Hepatocyte (in vitro differentiated cells): ENCODE measurements around the gene RAB28. TPM values are rescaled to one million over a fixed set of nuclear protein-coding genes. Genes with fewer than 3 reads are reported as not detected.

Source experiments
- DNase-seq: peaks from one replicate; pipeline ENCODE4 v3.0.0-alpha.2; 2016; ENCODE audit warnings: low spot score
- H2AFZ ChIP-seq: fragments of 200-600 bp; sonication (generic); 2 replicates; pipeline ENCODE4 v1.6.0; 2016; ENCODE audit warnings: antibody characterized with exemption, mild to moderate bottlenecking
- H3K27ac ChIP-seq: fragments of 200-600 bp; sonication (generic); 2 replicates; pipeline ENCODE4 v1.5.1; 2016; ENCODE audit warnings: mild to moderate bottlenecking
- H3K27me3 ChIP-seq: fragments of 200-600 bp; sonication (generic); 2 replicates; pipeline ENCODE4 v1.6.1; 2016
- H3K36me3 ChIP-seq: fragments of 200-600 bp; sonication (generic); replicated peaks from 2 replicates; pipeline ENCODE4 v1.5.1; 2016; ENCODE audit warnings: low read depth; ENCODE audit not compliant: insufficient read depth
- H3K4me1 ChIP-seq: fragments of 200-600 bp; sonication (generic); 2 replicates; pipeline ENCODE4 v1.5.1; 2016; ENCODE audit warnings: mild to moderate bottlenecking, moderate library complexity; ENCODE audit not compliant: insufficient read depth
- H3K4me2 ChIP-seq: fragments of 200-600 bp; sonication (generic); 2 replicates; pipeline ENCODE4 v1.6.0; 2016
- H3K4me3 ChIP-seq: fragments of 200-600 bp; sonication (generic); 2 replicates; pipeline ENCODE4 v1.5.1; 2016; ENCODE audit warnings: mild to moderate bottlenecking
- H3K79me2 ChIP-seq: fragments of 200-600 bp; sonication (generic); 2 replicates; pipeline ENCODE4 v1.6.0; 2017; ENCODE audit warnings: mild to moderate bottlenecking
- H3K9me2 ChIP-seq: fragments of 200-600 bp; sonication (generic); replicated peaks from 2 replicates; pipeline ENCODE4 v1.6.0; 2017; ENCODE audit warnings: mild to moderate bottlenecking; ENCODE audit not compliant: insufficient read depth
- H3K9me3 ChIP-seq: fragments of 200-600 bp; sonication (generic); 2 replicates; pipeline ENCODE4 v1.5.1; 2016; ENCODE audit warnings: low read depth, mild to moderate bottlenecking
- H4K20me1 ChIP-seq: fragments of 200-600 bp; sonication (generic); 2 replicates; pipeline ENCODE4 v1.6.0; 2016; ENCODE audit warnings: mild to moderate bottlenecking; ENCODE audit not compliant: insufficient read depth, poor library complexity, severe bottlenecking
- CTCF ChIP-seq: fragments of 200-600 bp; sonication (generic); IDR thresholded peaks from 2 replicates; pipeline ENCODE4 v1.5.1; 2016; ENCODE audit warnings: antibody characterized with exemption, mild to moderate bottlenecking; ENCODE audit not compliant: poor library complexity
- EZH2 ChIP-seq: fragments of 200-600 bp; sonication (generic); IDR thresholded peaks from 2 replicates; pipeline ENCODE4 v1.6.1; 2016; ENCODE audit warnings: antibody characterized with exemption, mild to moderate bottlenecking, borderline replicate concordance
- EZH2phosphoT487 ChIP-seq: fragments of 200-600 bp; sonication (generic); IDR thresholded peaks from one replicate; pipeline ENCODE4 v1.6.1; 2018; ENCODE audit warnings: antibody characterized with exemption, mild to moderate bottlenecking, low read depth, moderate library complexity; ENCODE audit not compliant: unreplicated experiment, severe bottlenecking
- WGBS: methylation state at CpG from one replicate; pipeline ENCODE4 v1.1.6; 2016; ENCODE audit warnings: low lambda C conversion rate; ENCODE audit errors: missing lambda C conversion rate; 5-methylcytosine and 5-hydroxymethylcytosine counted together
- polyA plus RNA-seq: library from polyadenylated mRNA; unstranded; fragments of >200 nt; fragmentation: Nextera tagmentation; extraction: Ambion mirVana; gene quantifications from 2 replicates; pipeline ENCODE4 v1.2.1, GENCODE V29; 2016
- total RNA-seq: library from RNA; depleted of rRNA; stranded (reverse); fragments of >200 nt; gene quantifications from 2 replicates; pipeline ENCODE4 v1.2.3, GENCODE V29; 2014

The RAB28 gene
- total and polyA plus RNA-seq, 2 experiments from 2014 or later, result 14.5 to 26.1 TPM

GRCh38 chr4:13481569-13481968 lies 2.6 kb downstream of the RAB28 start:
- H3K36me3 ChIP-seq, result no peaks in the 10 kb centered on the region
- no peak overlapping the region for H2AFZ ChIP-seq
- H3K4me3 ChIP-seq, result no peak overlapping the region
- H3K27me3 ChIP-seq, result no peaks in the 10 kb centered on the region
- no peaks in the 10 kb centered on the region for H3K9me2 ChIP-seq
- H3K79me2 ChIP-seq, result peaks cover 48% of the 10 kb centered on the region
- 68% methylated on average over 1 of the region's 1 CpG for WGBS
- no peak for DNase-seq
- TF ChIP-seq EZH2 (no peak), EZH2phosphoT487 (no peak)
- H3K9me3 ChIP-seq, result no peaks in the 10 kb centered on the region
- peaks cover 14% of the 10 kb centered on the region for H4K20me1 ChIP-seq
- peak overlapping the region; percentile 85 for H3K4me2 ChIP-seq
- H3K4me1 ChIP-seq, result peaks cover 8% of the 10 kb centered on the region
- H3K27ac ChIP-seq, result no peak overlapping the region

- H3K4me1 ChIP-seq, result peaks cover 8% of the 10 kb centered on the region
- no peaks in the 10 kb centered on the region for H3K9me2 ChIP-seq
- H3K27ac ChIP-seq, result no peak overlapping the region
- no peak overlapping the region for H3K4me3 ChIP-seq
- DNase-seq, result no peak
- H3K9me3 ChIP-seq, result no peaks in the 10 kb centered on the region
- H3K79me2 ChIP-seq, result peaks cover 48% of the 10 kb centered on the region
- no peaks in the 10 kb centered on the region for H3K27me3 ChIP-seq
- H2AFZ ChIP-seq, result no peak overlapping the region
- 88% methylated on average over 1 of the region's 1 CpG for WGBS
- H3K4me2 ChIP-seq, result no peak overlapping the region
- H3K36me3 ChIP-seq, result no peaks in the 10 kb centered on the region
- TF ChIP-seq EZH2, result no peak
- peaks cover 14% of the 10 kb centered on the region for H4K20me1 ChIP-seq
Measured at GRCh38 chr4:13478707-13479106, 5.4 kb downstream of the RAB28 start.

- WGBS, result 88% methylated on average over 2 of the region's 2 CpGs
- H3K79me2 ChIP-seq, result peaks cover 43% of the 10 kb centered on the region
- no peak overlapping the region for H3K27ac ChIP-seq
Measured at GRCh38 chr4:13478131-13478530, 6.0 kb downstream of the RAB28 start.

GRCh38 chr4:13476915-13477314 lies 7.2 kb downstream of the RAB28 start:
- Histone ChIP-seq H3K9me2 (no peaks in the 10 kb centered on the region), H3K4me3 (no peak overlapping the region), H3K4me1 (no peaks in the 10 kb centered on the region), H3K79me2 (peaks cover 31% of the 10 kb centered on the region), H2AFZ (no peak overlapping the region), H3K4me2 (no peak overlapping the region), H3K9me3 (no peaks in the 10 kb centered on the region), H3K27me3 (no peaks in the 10 kb centered on the region), H3K36me3 (no peaks in the 10 kb centered on the region), H4K20me1 (peaks cover under 1% of the 10 kb centered on the region), H3K27ac (no peak overlapping the region)
- DNase-seq, result peak; percentile 7
- WGBS, result 85% methylated on average over 2 of the region's 2 CpGs
- TF ChIP-seq EZH2phosphoT487 (no peak), EZH2 (no peak), CTCF (no peak)

More at GRCh38 chr4:13478131-13478530, 6.0 kb downstream of the RAB28 start:
- no peaks in the 10 kb centered on the region for H3K36me3 ChIP-seq
- H3K9me2 ChIP-seq, result no peaks in the 10 kb centered on the region
- TF ChIP-seq EZH2 (no peak), EZH2phosphoT487 (no peak), CTCF (no peak)
- no peak overlapping the region for H2AFZ ChIP-seq
- peaks cover 8% of the 10 kb centered on the region for H3K4me1 ChIP-seq
- H3K4me2 ChIP-seq, result no peak overlapping the region
- no peaks in the 10 kb centered on the region for H3K27me3 ChIP-seq
- DNase-seq, result no peak
- H3K9me3 ChIP-seq, result no peaks in the 10 kb centered on the region
- H4K20me1 ChIP-seq, result peaks cover 13% of the 10 kb centered on the region
- no peak overlapping the region for H3K4me3 ChIP-seq
